ENCODE data around the gene IFNL2.

GRCh38 chr19:39276740-39277139 lies 8.5 kb downstream of the IFNL2 start:
- TF ChIP-seq CTCF (IDR thresholded peaks at IDR 0.05) (no peak), POLR2A (IDR thresholded peaks at IDR 0.05) (no peak)
